ENCODE results near the gene CASZ1.

DNA sequence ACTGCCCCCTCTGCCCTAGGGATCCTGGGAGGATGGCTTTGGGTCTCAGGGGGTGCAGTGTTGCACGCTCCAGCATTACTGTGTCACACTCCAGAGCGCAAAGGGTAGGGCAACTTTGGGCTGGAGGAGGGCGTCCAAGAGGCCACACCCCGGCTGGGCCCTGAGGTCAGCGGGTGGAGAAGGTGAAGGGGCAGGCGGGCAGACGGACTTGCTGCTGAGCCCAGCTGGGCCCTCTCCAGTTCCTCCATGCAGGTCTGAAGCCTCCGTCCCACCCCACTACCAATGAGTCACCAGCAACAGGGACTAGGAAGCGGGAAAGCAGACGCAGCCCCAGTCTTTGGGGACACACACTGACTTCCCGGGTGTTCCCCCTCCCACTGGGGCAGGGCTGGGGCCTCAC, 116.0 kb downstream of the CASZ1 start:
- TF ChIP-seq YY1 (IDR thresholded peaks at IDR 0.05; ENCODE audit: insufficient read depth, insufficient read length), result no peak
- TF ChIP-seq SUZ12 (IDR thresholded peaks at IDR 0.05; ENCODE audit: extremely low read depth, insufficient read depth, insufficient read length), result no peak
